Chondrocyte (in vitro differentiated cells): ENCODE measurements around the gene CHMP5. TPM values are rescaled to one million over a fixed set of nuclear protein-coding genes. Genes with fewer than 3 reads are reported as not detected.

ENCODE experiments used
- DNase-seq: peaks from one replicate; pipeline ENCODE4 v3.0.0; 2021; ENCODE audit warnings: mixed read lengths, low spot score
- H3K27ac Mint-ChIP-seq: one replicate; pipeline ENCODE4 v1.8.0; 2021; ENCODE audit warnings: mild to moderate bottlenecking, moderate library complexity, mixed read lengths; ENCODE audit not compliant: unreplicated experiment
- H3K27me3 Mint-ChIP-seq: 2 replicates; pipeline ENCODE4 v1.8.0; 2021; ENCODE audit warnings: low read depth, mixed read lengths
- H3K36me3 Mint-ChIP-seq: 2 replicates; pipeline ENCODE4 v1.8.0; 2021; ENCODE audit warnings: low read depth, mixed read lengths
- H3K4me1 Mint-ChIP-seq: 2 replicates; pipeline ENCODE4 v1.8.0; 2021; ENCODE audit warnings: low read depth, mild to moderate bottlenecking, mixed read lengths
- H3K4me3 Mint-ChIP-seq: one replicate; pipeline ENCODE4 v1.8.0; 2021; ENCODE audit warnings: mild to moderate bottlenecking, moderate library complexity, mixed read lengths; ENCODE audit not compliant: unreplicated experiment
- H3K9me3 Mint-ChIP-seq: 2 replicates; pipeline ENCODE4 v1.8.0; 2021; ENCODE audit warnings: low read depth, mixed read lengths
- total RNA-seq: library from RNA; stranded (reverse); gene quantifications from 3 replicates; pipeline ENCODE4 v1.2.1, GENCODE V29; 2021
- TF ChIP-seq, protein P1 (sequence below): fragments of 200-600 bp; sonication (generic); IDR thresholded peaks from 2 replicates; pipeline ENCODE4 v1.5.0; 2021; ENCODE audit warnings: antibody characterized with exemption, mild to moderate bottlenecking, moderate library complexity

CHMP5 gene
- total RNA-seq, 1 donor from 2014 or later = 58.4 TPM

DNA sequence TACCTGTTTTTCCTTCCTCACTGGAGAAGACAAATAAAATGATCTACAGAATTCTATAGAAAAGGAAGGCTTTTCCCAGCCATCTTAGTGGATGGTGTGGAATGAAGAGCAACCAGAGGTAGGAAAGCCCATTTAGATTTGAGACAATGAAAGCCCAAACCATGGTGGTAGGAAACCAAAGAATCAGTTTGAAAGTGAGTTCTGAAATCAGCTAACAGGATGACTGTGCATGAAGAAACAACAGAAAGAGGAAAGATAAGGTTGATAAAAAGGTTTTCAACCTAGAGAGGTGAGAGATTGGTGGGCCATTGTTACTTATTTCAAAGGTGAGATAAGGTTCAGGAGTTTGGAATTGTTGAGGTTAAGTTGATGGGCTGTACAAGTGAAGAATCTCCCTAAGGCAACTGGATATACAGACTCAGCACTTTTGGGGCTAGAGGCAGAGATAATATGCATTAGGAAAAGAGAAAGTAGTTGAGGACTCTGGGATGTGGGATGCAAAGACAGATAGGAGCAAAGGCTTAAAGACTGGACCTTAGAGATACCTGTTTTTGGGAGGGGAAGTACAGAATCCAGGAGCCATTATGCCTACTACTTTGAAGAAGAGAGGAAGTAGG is 2.4 kb downstream of the CHMP5 start:
- DNase-seq = no peak
- Mint-ChIP-seq H3K4me3 (no peak overlapping the region), H3K36me3 (peaks cover 15% of the 10 kb centered on the region), H3K4me1 (peaks cover 33% of the 10 kb centered on the region), H3K27ac (no peak overlapping the region), H3K27me3 (no peaks in the 10 kb centered on the region), H3K9me3 (no peaks in the 10 kb centered on the region)
- TF ChIP-seq, protein P1, sequence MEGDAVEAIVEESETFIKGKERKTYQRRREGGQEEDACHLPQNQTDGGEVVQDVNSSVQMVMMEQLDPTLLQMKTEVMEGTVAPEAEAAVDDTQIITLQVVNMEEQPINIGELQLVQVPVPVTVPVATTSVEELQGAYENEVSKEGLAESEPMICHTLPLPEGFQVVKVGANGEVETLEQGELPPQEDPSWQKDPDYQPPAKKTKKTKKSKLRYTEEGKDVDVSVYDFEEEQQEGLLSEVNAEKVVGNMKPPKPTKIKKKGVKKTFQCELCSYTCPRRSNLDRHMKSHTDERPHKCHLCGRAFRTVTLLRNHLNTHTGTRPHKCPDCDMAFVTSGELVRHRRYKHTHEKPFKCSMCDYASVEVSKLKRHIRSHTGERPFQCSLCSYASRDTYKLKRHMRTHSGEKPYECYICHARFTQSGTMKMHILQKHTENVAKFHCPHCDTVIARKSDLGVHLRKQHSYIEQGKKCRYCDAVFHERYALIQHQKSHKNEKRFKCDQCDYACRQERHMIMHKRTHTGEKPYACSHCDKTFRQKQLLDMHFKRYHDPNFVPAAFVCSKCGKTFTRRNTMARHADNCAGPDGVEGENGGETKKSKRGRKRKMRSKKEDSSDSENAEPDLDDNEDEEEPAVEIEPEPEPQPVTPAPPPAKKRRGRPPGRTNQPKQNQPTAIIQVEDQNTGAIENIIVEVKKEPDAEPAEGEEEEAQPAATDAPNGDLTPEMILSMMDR = no peak

DNA sequence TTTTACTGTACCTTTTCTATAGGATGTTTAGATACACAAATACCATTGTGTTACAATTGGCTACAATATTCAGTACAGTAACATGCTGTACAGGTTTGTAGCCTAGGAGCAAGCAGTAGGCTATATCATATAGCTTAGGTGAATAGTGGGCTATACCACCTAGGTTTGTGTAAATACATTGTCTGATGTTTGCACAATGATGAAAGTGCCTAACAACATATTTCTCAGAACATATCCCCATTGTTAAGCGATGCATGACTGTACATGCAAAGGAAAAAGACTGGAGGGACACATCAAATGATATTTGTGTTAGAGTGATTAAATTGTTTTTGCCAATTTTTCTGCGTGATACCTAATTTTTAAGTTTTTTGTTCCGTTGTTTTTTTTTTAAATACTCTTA is 5.3 kb downstream of the CHMP5 start:
- no peak overlapping the region for H3K4me3 Mint-ChIP-seq

DNA sequence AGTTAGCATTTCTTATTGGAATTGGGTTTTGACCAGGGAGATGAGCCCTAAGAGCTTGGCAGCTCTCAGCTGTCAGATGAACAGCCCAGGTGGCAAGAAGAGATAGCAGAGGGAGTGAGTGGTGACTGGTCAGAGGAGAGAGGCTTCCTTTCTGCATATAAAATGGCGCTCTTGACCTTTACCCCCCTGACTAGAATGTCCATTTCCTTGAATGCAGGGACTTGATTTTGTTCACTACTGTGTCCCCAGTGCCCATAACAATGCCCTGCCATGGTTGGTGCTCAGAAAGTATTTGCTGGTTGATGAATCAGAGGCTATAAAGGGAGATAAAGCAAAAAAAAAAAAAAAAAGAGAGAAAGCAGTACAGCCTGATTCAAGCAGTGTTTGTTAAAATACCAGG is 7.2 kb downstream of the CHMP5 start:
- DNase-seq = no peak
- H3K27ac Mint-ChIP-seq = no peak overlapping the region

More for the DNA sequence above, 5.3 kb downstream of the CHMP5 start:
- H3K4me1 Mint-ChIP-seq = peaks cover 20% of the 10 kb centered on the region
- H3K27ac Mint-ChIP-seq = no peak overlapping the region
- peaks cover 20% of the 10 kb centered on the region for H3K36me3 Mint-ChIP-seq
- no peak for DNase-seq
- H3K9me3 Mint-ChIP-seq = no peaks in the 10 kb centered on the region
- TF ChIP-seq, protein P1 = no peak
- H3K27me3 Mint-ChIP-seq = no peaks in the 10 kb centered on the region

DNA sequence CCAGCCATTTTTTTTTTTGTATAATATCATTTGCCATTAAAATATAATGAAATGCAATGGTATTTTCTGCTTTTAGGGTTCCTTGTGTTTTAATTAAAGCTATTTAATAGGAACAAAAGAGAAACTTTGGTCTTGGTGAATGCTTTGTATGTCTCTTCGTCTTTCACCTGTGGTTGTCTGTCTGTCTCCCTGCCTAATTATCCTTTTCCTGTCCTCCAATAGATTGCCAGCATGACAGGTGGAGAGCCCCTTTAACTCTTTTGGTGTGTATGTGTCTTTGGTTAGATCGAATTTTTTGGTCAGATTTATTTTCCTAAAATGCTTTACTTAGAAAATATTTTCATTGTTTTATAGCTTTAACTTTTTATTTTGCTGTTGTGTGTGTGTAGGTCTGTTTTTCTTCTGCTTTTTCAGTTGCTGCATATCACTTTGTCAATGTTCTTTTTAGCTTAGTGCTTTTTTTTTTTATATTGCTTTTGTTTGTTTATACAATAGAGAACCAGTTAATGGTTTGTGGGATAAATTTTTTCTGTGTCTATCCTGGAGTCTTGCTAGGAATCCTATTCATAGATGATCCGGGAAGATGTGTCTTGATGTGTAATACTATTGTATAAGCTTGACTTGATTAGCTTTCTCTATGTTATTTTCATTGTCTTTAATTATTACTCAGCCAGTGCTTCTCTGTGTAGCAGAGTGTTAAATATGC is 8.6 kb downstream of the CHMP5 start:
- DNase-seq = no peak
- Mint-ChIP-seq H3K9me3 (no peaks in the 10 kb centered on the region), H3K4me3 (no peak overlapping the region), H3K27ac (no peak overlapping the region), H3K27me3 (no peaks in the 10 kb centered on the region), H3K36me3 (peaks cover 32% of the 10 kb centered on the region), H3K4me1 (no peaks in the 10 kb centered on the region)
- TF ChIP-seq, protein P1 = no peak

More for the DNA sequence above, 7.2 kb downstream of the CHMP5 start:
- no peak overlapping the region for H3K4me3 Mint-ChIP-seq
- TF ChIP-seq, protein P1 = no peak
- no peaks in the 10 kb centered on the region for H3K9me3 Mint-ChIP-seq
- peaks cover 21% of the 10 kb centered on the region for H3K36me3 Mint-ChIP-seq
- peaks cover 5% of the 10 kb centered on the region for H3K4me1 Mint-ChIP-seq
- no peaks in the 10 kb centered on the region for H3K27me3 Mint-ChIP-seq

DNA sequence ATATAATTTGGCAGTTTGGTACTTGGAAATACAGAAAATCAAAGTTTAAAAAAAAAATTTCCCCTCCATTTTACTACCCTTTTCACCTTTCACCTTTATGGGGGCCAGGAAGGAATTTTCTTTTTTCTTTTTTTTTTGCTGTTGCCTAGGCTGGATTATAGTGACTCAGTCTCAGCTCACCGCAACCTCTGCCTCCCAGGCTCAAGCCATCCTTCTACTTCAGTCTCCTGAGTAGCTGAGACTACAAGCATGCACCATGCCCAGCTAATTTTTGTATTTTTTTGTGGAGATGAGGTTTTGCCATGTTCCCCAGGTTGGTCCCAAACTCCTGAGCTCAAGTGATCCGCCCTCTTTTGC is 9.1 kb downstream of the CHMP5 start:
- Mint-ChIP-seq H3K27ac (no peak overlapping the region), H3K4me3 (no peak overlapping the region), H3K9me3 (no peaks in the 10 kb centered on the region), H3K36me3 (peaks cover 32% of the 10 kb centered on the region), H3K4me1 (no peaks in the 10 kb centered on the region), H3K27me3 (no peaks in the 10 kb centered on the region)
- TF ChIP-seq, protein P1 = no peak
- DNase-seq = no peak
